DLD1 (cell line): ENCODE results near the gene C16orf46.
"Not testable (repeated sequence)": the region's sequence is repeated elsewhere in the genome, so short reads cannot be mapped to it uniquely, and the experiment has no call there.

Experiments
- in situ Hi-C: cut with HindIII; loops from 2 replicates; pipeline ENCODE4 v1.10.0; 2017; ENCODE audit warnings: low sequenced_read_pairs

The C16orf46 gene, protein sequence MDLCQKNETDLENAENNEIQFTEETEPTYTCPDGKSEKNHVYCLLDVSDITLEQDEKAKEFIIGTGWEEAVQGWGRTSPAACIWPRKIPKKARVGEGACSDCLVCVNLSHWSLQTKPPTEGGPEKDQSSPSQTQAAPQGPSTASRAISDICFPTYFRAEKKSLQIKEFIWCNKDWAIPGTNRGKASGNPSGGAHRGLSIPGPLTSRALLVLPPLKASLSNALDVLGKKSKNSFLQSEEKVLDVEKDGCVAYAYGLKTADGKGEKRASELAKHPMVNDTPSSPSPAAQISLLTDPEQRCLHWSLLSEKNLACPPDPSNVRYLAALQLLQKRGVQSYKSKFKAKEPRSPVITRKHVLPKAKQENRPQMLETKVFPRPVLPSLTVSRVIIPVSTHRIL

DNA sequence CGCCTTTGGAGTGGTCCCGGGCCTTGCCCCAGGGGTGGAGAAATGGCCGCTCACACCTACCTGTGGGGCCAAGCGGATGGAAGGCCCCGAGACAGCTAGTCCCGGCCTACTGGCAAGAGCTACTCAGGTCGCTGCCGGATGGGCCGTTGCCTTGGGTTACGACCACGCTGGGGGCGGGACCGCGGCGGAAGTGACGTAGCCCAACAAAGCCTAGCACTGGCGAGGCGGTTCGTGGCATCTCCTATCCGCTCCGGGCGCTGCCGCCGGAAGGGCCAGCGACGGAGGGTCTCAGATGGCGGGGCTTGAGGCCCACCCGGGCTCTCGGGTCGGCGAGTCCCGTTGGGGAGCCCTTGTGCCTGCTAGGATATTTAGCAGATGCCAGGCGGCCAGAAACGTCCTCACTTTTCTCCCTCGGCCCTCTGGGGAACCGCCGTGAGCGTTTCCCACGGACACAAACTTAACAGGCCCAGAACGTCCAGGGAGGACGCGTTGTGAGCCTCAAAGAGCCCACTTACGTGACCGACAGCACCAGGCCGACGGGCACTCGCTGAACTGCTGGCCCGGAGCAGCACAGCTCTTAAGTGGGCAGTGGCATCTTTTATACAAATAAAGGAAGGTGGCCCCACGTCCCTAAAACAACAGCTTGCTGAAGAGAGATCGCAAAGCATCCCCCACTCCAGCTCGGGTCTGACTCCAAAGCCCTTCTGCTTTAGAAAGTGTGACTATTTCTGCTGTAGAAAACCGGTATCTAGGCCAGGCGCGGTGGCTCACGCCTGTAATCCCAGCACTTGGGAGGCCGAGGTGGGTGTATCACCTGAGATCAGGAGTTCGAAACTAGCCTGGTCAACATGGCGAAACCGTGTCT lies at the start of gene C16orf46:
Gene C16orf46 (minus strand): TSS at position 163 of the 865 bp plus-strand sequence. CDS start 13,283 bp downstream, outside the sequence.
- in situ Hi-C loops: no loop called here

DNA sequence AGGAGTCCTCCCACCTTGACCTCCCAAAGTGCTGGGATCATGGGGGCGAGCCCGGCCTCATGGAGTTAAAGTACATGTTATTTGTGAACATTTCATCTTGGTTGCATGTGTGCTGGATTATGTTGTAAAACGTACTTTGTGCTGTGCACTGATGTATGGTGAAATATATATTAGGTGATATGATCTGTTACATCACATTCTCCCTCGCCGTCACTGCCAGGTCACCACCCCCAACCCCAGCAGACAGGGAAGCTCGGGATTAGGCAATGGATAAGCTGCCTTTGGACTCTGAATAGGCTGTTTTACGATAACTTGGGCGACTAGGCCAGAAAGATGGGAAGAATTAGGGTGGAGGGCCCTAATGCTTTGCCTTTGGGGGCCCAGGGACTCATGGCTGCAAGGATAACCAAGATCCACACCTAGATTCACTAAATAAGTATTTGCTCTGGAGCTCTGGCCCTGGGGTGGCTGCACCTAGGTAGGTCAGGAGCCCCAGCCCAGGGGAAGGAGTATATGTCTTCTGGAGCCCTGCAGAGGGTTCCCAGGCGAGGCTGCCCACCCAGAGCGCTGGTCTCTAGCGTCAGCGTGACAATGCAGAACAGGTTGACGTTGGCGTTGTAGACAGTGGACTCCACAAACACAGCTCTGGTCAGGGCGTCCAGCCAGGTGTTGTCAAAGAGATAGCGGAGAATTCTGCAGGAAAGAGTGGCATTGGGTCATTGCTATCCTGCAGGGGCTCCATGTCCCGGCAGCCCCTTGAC lies 46.2 kb upstream of the C16orf46 start:
- in situ Hi-C loops: no loop called here

DNA sequence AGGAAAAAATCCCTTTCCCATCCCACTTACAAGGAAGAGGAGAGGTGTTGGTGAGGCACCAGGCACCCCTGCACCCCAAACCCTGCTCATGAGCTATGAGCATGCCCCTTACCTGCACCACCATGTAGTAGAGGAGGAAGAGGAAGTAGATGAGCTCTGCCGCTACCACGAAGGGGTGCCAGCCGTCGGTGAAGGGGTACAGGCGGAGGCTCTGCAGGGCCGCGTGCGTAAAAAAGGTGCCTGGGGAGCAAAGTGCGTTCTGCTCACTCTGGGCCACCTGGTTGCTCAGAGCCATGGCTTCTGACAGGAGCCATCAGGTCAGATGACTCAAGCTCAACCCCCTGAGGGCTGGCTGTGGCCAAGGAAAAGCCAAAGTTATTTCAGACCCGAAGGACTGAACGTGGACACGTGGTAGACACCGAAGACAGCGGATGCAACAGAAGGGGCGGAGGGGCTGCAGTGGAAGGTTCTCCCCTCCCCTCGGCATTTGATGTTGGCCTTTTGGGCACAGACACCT lies 44.5 kb upstream of the C16orf46 start:
- in situ Hi-C loops: no loop called here

DNA sequence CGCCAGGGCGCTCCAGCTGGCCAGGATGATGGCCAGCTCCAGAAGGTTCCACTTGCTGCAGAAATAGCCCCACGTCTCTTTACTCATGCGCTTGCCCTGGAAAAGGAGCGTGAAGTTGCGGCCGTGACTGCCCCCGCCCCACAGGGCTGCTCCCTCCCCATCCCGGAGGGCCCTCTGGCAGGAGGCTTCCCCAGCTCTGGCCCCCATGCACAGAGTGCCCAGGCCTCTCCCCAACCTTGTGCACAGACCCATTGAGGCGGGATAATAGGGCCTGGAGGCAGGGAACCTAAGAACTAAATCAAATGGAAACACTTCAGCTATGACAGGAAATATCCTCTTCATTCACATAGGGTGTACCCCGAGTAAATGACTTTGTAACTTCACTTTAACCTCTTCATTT lies 40.4 kb upstream of the C16orf46 start:
- in situ Hi-C loops: no loop called here

DNA sequence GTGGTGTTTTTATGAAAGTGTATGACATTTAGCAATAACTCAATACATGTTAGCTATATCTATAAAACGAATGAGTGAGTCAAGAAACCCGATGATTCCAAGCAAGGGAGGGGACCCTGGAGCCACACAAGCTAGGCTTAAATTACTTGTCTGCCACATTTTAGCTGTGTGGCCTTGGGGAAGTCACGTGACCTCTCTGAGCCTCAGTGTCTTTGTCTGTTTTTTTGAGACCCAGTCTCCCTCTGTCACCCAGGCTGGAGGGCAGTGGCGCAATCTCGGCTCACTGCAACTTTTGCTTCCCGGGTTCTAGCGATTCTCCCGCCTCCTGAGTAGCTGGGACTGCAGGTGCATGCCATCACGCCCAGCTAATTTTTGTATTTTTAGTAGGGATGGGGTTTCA lies 39.2 kb upstream of the C16orf46 start:
- in situ Hi-C loops: no loop called here

DNA sequence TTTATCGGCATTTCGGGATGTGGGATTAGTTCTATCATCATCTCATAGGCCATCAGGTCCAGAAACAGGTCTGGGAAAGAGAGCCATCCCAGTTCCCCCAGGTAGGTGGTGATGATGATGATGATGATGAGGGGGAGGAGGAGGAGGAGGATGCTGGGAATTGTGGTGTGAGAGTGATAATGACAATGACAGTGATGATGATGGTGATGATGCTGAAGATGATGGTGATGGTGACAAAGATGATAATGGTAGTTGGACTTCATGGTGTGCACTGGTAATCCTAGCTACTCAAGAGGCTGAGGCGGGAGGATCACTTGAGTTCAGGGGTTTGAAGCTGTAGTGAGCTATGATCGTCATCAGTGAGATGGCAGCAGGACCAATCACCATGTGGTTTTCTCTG lies 35.4 kb upstream of the C16orf46 start:
- in situ Hi-C loops: no loop called here

DNA sequence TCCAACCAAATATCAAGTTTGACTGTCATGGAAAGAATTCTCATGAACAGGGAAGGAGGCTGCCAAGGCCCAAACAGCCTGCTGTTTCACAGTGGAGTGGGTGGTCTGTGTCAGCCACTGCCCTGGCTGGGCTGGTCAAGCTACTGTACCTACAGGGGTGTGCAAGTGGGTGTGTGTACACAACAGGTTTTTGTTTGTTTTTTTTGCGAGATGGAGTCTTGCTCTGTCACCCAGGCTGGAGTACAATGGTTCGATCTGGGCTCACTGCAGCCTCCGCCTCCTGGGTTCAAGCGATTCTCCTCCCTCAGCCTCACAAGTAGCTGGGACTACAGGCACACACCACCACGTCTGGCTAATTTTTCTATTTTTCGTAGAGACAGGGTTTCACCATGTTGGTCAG lies 32.2 kb upstream of the C16orf46 start:
- in situ Hi-C loops: not testable (repeated sequence)

DNA sequence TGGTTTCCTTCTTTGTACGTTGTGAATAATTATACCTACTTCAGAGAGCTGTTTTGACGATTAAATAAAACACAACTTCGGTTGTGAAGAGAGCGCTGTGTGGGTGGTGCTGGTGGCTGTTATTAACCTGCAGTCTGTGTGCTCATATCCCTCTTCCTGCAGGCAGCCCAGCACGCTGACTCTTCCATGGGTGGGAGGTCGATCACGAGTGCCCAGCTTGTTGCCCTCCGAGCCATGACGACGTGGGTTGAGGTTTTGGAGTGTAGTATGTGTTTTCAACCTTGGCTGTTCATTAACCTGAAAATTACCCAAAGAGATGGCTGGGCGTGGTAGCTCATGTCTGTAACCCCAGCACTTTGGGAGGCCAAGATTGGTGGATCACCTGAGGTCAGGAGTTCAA lies 30.5 kb upstream of the C16orf46 start:
- in situ Hi-C loops: no loop called here

DNA sequence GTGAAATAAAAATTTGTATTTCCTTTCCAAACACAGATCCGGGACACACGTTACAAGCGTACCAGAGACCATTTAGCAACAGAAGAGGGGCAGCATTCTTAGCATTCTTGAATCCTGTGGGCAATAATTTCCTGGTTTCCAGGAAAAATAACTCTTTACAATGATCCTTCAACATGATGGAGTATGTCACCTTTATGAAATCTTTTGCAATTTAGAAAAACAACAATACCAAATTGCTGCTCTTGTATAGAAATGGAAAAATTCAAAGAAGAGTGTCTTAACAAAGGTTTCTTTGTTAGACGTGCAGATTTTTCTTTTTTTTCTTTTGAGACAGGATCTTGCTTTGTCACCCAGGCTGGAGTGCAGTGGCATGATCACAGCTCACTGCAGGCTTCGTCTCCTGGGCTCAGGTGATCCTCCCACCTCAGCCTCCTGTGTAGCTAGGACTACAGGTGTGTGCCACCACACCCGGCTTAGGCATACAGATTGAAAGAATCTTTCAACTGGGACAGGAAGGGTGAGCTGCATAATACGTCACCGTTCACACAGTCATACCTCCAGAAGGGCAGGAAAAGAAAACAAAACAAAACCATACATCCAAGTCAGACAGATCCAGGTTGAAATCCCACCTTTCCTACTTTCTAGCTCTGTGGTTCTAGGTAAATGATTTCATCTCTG lies 29.9 kb upstream of the C16orf46 start:
- in situ Hi-C loops: no loop called here

DNA sequence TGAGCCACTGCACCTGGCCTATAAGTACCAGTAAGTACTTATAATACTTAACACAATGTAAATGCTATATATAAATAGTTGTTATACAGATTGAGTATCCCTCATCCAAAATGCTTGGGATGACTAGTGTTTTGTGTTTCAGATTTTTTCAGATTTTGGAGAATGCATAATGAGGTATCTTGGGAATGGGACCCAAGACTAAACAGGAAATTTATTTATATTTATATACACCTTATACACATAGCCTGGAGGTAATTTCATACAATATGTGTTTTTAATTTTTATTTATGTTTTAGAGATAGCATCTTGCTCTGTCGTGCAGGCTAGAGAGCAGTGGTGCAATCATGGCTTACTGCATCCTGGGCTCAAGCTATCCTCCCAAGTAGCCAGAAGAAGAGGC lies 28.9 kb upstream of the C16orf46 start:
- in situ Hi-C loops: no loop called here

DNA sequence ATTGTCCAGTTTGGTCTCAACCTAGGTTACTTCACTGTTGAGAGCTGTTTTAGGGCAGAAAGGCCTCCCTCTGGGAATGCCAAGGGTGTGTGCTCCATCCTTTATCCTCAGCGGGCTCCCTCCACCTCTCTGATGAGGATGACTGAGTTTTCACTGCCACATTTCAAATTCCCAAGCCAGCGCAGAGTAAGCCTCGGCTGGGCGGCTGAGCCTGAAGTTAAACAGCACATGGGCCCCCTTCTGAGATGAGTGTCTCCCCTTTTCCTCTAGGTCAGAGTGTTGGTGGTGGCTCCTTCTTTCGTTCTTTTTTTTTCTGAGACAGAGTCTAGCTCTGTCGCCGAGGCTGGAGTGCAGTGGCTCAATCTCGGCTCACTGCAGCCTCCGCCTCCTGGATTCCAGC lies 24.7 kb upstream of the C16orf46 start:
- in situ Hi-C loops: no loop called here

DNA sequence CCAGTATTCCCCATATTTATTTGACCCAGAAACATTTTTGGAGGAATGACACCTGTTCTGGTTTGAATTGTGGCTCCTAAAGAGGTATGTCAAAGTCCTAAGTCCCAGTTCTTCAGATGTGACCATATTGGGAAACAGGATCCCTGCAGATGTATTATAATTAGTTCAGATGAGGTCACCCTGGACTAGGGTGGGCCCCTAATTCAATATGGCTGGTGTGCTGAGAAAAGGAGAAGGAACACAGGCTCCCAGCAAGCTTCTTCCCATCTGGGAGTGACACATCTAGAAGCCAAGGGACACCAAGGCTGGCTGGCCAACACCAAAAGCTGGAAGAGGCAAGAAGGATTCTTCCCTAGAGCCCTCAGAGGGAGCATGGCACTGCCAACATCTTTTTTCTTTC lies 22.9 kb upstream of the C16orf46 start:
- in situ Hi-C loops: no loop called here

DNA sequence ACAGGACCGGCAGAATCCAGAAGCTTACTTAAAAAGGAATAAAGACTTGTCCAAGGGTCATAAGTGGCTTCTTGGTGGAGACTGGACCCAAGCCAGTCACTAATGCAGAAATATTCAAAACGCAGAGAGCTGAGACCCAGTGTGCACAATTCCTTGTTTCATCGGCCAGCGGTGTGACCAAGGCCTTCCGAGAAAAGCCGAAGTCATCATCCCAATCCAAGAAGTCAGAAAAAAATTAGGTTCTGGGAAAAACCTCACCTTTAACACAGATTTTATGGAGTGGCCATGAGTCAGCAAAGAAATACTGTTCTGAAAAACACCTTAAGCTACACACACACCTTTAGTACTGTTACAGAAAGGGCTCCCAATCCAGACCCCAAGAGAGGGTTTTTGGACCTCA lies 20.2 kb upstream of the C16orf46 start:
- in situ Hi-C loops: no loop called here

DNA sequence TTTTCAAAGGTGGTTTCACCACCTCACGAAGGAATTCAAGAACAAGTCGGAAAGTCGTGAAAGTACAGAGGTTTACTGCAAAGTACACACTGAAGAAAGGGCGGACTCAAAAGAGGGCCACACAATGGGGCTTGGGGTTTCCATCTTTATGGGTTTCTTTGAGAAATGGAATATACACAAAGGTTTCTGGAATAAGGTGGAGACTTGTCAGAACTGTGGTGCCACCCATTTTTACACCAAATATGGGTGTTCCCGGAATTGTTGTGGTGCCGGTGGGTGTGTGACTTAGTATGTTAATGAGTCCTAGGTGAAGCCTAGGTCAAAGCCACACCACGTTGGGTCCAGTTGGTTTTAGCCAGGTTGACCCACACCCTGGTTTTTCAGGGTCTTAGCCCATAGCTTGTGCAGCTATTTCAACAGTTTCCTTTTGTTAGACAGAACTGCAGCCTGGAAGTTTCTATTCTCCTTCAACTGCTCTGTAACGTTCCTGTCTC lies 19.7 kb upstream of the C16orf46 start:
- in situ Hi-C loops: no loop called here

DNA sequence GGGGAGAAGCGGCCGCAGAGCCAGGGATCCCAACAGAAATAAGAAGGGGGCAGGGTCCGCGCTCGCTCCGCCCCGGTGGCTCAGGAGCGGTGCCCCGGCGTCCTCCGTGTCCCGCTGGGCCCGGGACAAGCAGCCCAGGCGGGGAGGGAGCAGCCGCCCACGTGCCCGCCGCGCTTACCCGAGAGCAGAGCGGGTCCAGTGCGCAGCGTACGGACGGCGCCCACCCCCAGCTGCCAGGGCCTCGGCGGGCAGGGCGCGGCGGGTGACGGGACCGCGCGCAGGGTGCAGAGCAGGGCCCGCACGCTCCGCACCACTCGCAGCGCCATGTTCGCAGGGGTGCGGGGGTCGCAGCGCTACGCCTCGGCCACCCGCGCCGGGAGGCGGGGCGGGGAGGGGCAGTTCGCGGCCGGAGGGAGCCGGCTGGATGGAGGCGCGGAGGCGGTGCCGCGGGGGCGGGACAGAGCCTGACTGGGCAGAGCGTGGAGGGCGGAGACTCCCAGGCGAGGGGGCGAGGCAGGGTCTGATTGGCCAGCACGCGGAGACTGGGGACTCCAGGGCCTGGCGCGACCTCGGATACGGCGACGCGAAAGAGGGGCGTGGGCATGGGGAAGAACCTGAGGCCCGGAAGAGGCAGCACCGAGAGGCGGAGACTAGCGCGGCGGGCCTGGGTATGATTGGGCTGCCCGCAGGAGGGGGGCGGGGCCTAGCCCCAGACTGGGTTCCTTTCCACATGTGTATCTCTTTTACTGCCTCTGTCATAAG lies 19.1 kb upstream of the C16orf46 start, which contains the start of gene GCSH:
Gene GCSH (minus strand): TSS at position 443 of the 762 bp plus-strand sequence. CDS start 117 bp downstream, at position 326.
- in situ Hi-C loops: no loop called here

DNA sequence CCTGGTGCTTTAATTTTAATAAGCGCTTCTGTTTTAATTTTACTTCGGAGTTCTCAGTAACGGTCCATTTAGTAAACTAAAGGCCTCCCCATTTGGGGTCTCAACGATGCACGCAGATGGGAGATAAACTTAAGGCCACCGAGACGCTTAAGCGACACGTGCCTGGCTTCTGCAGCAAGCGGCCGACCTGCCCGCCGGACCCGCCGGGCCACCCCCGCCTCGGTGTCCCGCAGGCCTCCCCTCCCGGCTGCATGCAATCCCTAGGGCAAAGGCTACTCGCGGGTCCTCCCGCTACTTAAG lies 18.6 kb upstream of the C16orf46 start:
- in situ Hi-C loops: no loop called here

DNA sequence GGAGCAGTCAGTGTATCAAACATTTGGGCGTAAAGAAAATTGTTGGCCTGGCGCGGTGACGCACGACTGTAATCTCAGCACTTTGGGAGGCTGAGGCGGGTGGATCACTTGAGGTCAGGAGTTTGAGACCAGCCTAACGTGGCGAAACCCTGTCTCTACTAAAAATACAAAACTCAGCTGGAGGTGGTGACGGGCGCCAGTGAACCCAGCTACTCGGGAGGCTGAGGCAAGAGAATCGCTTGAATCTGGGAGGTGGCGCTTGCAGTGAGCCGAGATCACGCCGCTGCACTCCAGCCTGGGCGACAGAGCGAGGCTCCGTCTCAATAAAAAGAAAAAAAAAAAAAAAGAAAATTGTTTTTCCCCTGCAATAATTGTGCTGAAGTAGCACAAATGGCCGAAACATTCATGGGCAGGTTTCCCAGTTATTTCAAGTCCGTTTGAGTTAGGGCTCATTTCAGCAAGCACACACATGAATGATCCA lies 17.8 kb upstream of the C16orf46 start:
- in situ Hi-C loops: no loop called here

DNA sequence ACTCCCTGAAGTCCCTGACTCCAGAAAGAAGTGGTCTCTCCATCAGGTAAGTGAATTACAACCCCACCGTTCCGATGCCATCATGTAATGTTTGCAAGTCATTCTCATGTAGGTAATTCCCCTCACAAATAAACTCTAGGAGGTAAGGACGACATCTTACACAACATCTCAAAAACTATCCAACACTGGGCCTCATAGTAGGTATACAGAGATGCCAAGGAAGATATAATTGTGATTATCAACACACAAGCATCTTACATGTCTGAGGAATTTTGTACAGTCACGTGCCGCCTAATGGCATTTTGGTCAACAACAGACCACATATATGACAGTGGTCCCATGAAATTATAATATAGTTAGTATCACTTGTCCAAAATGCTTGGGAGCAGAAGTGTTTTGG lies 11.8 kb upstream of the C16orf46 start:
- in situ Hi-C loops: no loop called here

DNA sequence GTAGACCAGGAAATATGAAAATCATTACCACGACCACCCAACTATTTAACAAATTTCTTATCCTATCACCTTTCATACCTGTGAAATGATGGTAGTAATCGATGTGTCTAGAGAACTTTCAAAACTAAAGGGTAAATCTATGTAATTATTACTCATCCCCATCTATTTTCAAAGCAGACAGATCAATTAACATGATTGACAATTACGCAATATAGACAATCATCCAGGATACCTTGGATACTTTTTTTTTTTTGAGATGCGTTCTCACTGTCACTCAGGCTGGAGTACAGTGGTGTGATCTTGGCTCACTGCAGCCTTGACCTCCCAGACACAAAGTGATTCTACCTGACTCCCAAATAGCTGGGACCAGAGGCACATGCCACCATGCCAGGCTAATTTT lies 4.0 kb upstream of the C16orf46 start:
- in situ Hi-C loops: no loop called here

DNA sequence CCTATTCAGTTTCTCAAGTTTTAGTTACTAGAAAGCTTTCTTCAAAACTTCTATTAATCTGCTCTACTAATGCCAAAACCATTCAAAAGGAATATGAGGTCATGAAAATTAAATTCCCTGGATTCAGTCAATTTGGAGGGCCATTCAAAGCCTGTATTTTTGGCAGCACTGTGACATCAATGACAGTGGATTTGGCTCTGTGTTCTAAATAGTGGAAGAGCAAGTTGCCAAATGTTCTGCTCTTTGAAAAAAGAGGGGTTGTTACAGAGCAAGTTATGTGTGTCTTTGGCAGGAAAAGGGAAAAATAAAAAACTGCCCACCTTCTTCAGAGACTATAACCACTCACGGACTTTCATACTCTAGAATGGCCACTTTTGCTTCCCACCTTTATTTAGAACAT lies 3.2 kb upstream of the C16orf46 start:
- in situ Hi-C loops: no loop called here
